HG03469 (cell line): ENCODE results near the gene SPATS2L.
A peak's percentile ranks its signal among the peaks of the same experiment; 100 is the strongest.

Experiments
- ATAC-seq: cut with Tn5 transposase; IDR thresholded peaks from one replicate; pipeline ENCODE4 v1.9.1; 2021; ENCODE audit warnings: mild to moderate bottlenecking, moderate library complexity, moderate number of reproducible peaks; ENCODE audit not compliant: unreplicated experiment

Gene SPATS2L

GRCh38 chr2:200484934-200485333 lies 178.4 kb downstream of the SPATS2L start:
- no peak for ATAC-seq

GRCh38 chr2:200486529-200486928 lies 180.0 kb downstream of the SPATS2L start:
- no peak for ATAC-seq

- ATAC-seq, result no peak
Observed at GRCh38 chr2:200488169-200488568, 181.7 kb downstream of the SPATS2L start.

- no peak for ATAC-seq
Observed at GRCh38 chr2:200490001-200490400, 183.5 kb downstream of the SPATS2L start.

- ATAC-seq, result no peak
Observed at GRCh38 chr2:200492656-200493055, 186.2 kb downstream of the SPATS2L start.

- ATAC-seq, result no peak
Observed at GRCh38 chr2:200494048-200494447, 187.6 kb downstream of the SPATS2L start.

- no peak for ATAC-seq
Observed at GRCh38 chr2:200496696-200497095, 190.2 kb downstream of the SPATS2L start.

GRCh38 chr2:200498402-200499162 lies 192.1 kb downstream of the SPATS2L start:
- ATAC-seq, result no peak

- no peak for ATAC-seq
Observed at GRCh38 chr2:200502196-200502595, 195.7 kb downstream of the SPATS2L start.

- ATAC-seq, result no peak
Observed at GRCh38 chr2:200506679-200507078, 200.2 kb downstream of the SPATS2L start.

GRCh38 chr2:200507179-200507578 lies 200.7 kb downstream of the SPATS2L start:
- ATAC-seq, result no peak

- ATAC-seq, result no peak
Observed at GRCh38 chr2:200509235-200509611, 202.7 kb downstream of the SPATS2L start.

- peak; percentile 94 for ATAC-seq
Observed at GRCh38 chr2:200509612-200510433, 203.3 kb downstream of the SPATS2L start, which contains the start of gene KCTD18. Gene KCTD18 (minus strand): TSS chr2:200510068. CDS start chr2:200507016, 3,052 bp downstream.

GRCh38 chr2:200515155-200515554 lies 208.7 kb downstream of the SPATS2L start:
- no peak for ATAC-seq

GRCh38 chr2:200523158-200523557 lies 216.7 kb downstream of the SPATS2L start:
- no peak for ATAC-seq

- ATAC-seq, result no peak
Observed at GRCh38 chr2:200523604-200524003, 217.1 kb downstream of the SPATS2L start.

GRCh38 chr2:200525066-200525465 lies 218.6 kb downstream of the SPATS2L start:
- no peak for ATAC-seq

GRCh38 chr2:200525551-200525881 lies 219.0 kb downstream of the SPATS2L start:
- ATAC-seq, result no peak

GRCh38 chr2:200525882-200526651 lies 219.6 kb downstream of the SPATS2L start, which contains the start of gene SGO2:
Gene SGO2 (plus strand): TSS chr2:200526207. CDS start chr2:200532976, 6,769 bp downstream.
- ATAC-seq, result peak; percentile 99

- ATAC-seq, result no peak
Observed at GRCh38 chr2:200528228-200528627, 221.7 kb downstream of the SPATS2L start.
